ENCODE data around the gene LTB4R2.

DNA sequence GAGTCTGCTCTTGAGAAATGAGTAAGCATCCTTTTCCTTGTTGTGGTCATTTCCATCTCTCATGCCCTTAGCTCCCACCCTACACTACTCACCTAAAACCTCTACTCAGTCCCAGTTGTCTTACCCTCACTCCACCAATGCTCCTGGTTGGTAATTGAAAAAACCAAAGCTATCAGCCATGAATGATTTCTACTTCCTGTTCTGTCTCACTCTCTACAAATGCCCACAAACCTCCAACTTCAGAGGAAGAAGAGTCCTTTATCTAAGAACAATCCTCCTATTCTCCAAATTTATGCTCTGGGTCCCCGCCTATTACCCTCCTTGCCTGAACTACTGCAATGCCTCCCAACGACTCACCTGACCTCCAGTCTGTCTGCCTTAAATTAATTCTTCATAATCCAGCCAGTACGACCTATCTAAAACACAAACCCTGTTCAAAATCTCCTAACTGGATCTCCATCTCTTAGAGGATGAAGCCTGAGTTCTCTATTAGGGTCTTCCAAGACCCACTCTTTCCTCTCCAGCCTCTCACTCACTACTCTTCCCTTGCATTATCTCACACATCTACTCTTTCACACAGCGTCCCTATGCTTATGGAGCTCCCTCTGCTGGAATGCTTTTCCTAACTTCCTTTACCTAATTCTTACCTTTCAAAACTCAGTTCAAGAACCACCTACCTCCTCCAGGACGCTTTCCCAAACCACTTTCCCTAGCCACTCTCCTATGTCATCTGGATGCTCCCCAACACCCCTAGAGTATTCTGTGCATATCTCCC lies 12.6 kb upstream of the LTB4R2 start:
- TF ChIP-seq POLR2AphosphoS5 (IDR thresholded peaks at IDR 0.05; ENCODE audit: borderline replicate concordance, low read depth, low read length) = no peak
- TF ChIP-seq EZH2 (IDR thresholded peaks at IDR 0.05) = no peak
